Neuronal stem cell (in vitro differentiated cells): ENCODE results near the gene CMSS1.

Experiments
- DNase-seq: peaks from one replicate; pipeline ENCODE4 v3.0.0-alpha.2; 2013; ENCODE audit warnings: low spot score
- H2AFZ ChIP-seq: one replicate; pipeline ENCODE4 v1.6.1; 2013; ENCODE audit warnings: mild to moderate bottlenecking, low read length, inconsistent platforms
- H2AK5ac ChIP-seq: 2 replicates; pipeline ENCODE4 v1.6.1; 2013; ENCODE audit warnings: low read depth, mild to moderate bottlenecking, inconsistent platforms, low read length, moderate library complexity, mixed read lengths
- H2BK120ac ChIP-seq: 2 replicates; pipeline ENCODE4 v1.6.1; 2013; ENCODE audit warnings: low read depth, mild to moderate bottlenecking, inconsistent platforms, low read length, moderate library complexity, mixed read lengths
- H2BK12ac ChIP-seq: one replicate; pipeline ENCODE4 v1.6.1; 2013; ENCODE audit warnings: low read length, inconsistent platforms
- H2BK15ac ChIP-seq: 2 replicates; pipeline ENCODE4 v1.6.1; 2013; ENCODE audit warnings: mild to moderate bottlenecking, low read length, inconsistent platforms, mixed read lengths
- H2BK5ac ChIP-seq: one replicate; pipeline ENCODE4 v1.6.1; 2013; ENCODE audit warnings: inconsistent platforms, mild to moderate bottlenecking, low read length, moderate library complexity
- H3K14ac ChIP-seq: one replicate; pipeline ENCODE4 v1.6.1; 2013; ENCODE audit warnings: low read length, inconsistent platforms
- H3K18ac ChIP-seq: 2 replicates; pipeline ENCODE4 v1.6.1; 2013; ENCODE audit warnings: low read length, inconsistent platforms
- H3K23ac ChIP-seq: 2 replicates; pipeline ENCODE4 v1.6.1; 2013; ENCODE audit warnings: low read depth, mild to moderate bottlenecking, mixed read lengths, low read length, inconsistent platforms; ENCODE audit not compliant: poor library complexity
- H3K27ac ChIP-seq: replicated peaks from 3 replicates; pipeline ENCODE4 v1.5.1; 2013; ENCODE audit warnings: low read length, inconsistent platforms
- H3K27me3 ChIP-seq, 3 experiments: 2 replicates each; pipeline ENCODE4 v1.6.1; 2013; ENCODE audit warnings: low read length in 3 of 3, mild to moderate bottlenecking in 2 of 3, inconsistent platforms in 1 of 3, low read depth in 1 of 3, mixed read lengths in 1 of 3, moderate library complexity in 1 of 3; ENCODE audit not compliant: control insufficient read depth in 3 of 3, insufficient read depth in 3 of 3
- H3K36me3 ChIP-seq, 2 donors: replicated peaks in 1 of 2; 2 replicates each; pipeline ENCODE4 v1.6.1; 2013; ENCODE audit warnings: low read length in 2 of 2; ENCODE audit not compliant: control insufficient read depth in 2 of 2, insufficient read depth in 2 of 2
- H3K4ac ChIP-seq: 2 replicates; pipeline ENCODE4 v1.6.1; 2013; ENCODE audit warnings: inconsistent platforms, mild to moderate bottlenecking, low read length, moderate library complexity
- H3K4me1 ChIP-seq, 2 donors: 1 replicate in 1 of 2; 2 replicates in 1 of 2; pipeline ENCODE4 v1.6.1; 2013; ENCODE audit warnings: low read length in 2 of 2, low read depth in 1 of 2; ENCODE audit not compliant: control insufficient read depth in 2 of 2, insufficient read depth in 1 of 2
- H3K4me2 ChIP-seq: one replicate; pipeline ENCODE4 v1.6.1; 2013; ENCODE audit warnings: mild to moderate bottlenecking, low read length, inconsistent platforms; ENCODE audit not compliant: insufficient read depth, poor library complexity, severe bottlenecking
- H3K4me3 ChIP-seq, 2 donors: 2 replicates each; pipeline ENCODE4 v1.5.1; 2013; ENCODE audit warnings: low read length in 2 of 2, mild to moderate bottlenecking in 2 of 2, inconsistent platforms in 1 of 2, moderate library complexity in 1 of 2
- H3K79me1 ChIP-seq: one replicate; pipeline ENCODE4 v1.6.1; 2013; ENCODE audit warnings: low read depth, mild to moderate bottlenecking, inconsistent platforms, low read length, moderate library complexity
- H3K9ac ChIP-seq: one replicate; pipeline ENCODE4 v1.6.1; 2013; ENCODE audit warnings: mild to moderate bottlenecking, low read depth, low read length, inconsistent platforms; ENCODE audit not compliant: poor library complexity
- H3K9me3 ChIP-seq, 2 donors: replicated peaks in 1 of 2; 2 replicates each; pipeline versions ENCODE3 to v1.6.1; 2013; ENCODE audit warnings: low read length in 2 of 2, mild to moderate bottlenecking in 2 of 2, inconsistent platforms in 1 of 2, low read depth in 1 of 2, mixed read lengths in 1 of 2, moderate library complexity in 1 of 2; ENCODE audit not compliant: control insufficient read depth in 2 of 2, insufficient read depth in 1 of 2
- H4K8ac ChIP-seq: one replicate; pipeline ENCODE4 v1.6.1; 2013; ENCODE audit warnings: low read depth, mild to moderate bottlenecking, inconsistent platforms, low read length, moderate library complexity
- H4K91ac ChIP-seq: one replicate; pipeline ENCODE4 v1.6.1; 2013; ENCODE audit warnings: low read length, low read depth, mild to moderate bottlenecking, inconsistent platforms; ENCODE audit not compliant: poor library complexity
- WGBS, 2 donors: extraction: QIAGEN DNeasy Blood & Tissue Kit; methylation state at CpG; one replicate each; pipeline ENCODE4 v1.1.7; 2013; ENCODE audit warnings: missing lambda C conversion rate in 2 of 2, mixed read lengths in 1 of 2; ENCODE audit not compliant: insufficient read length in 2 of 2, insufficient replicate concordance in 1 of 2; ENCODE audit errors: extremely low coverage in 2 of 2; 5-methylcytosine and 5-hydroxymethylcytosine counted together

The CMSS1 gene

GRCh38 chr3:99856437-99857220, 39.0 kb downstream of the CMSS1 start:
- H4K91ac ChIP-seq: no peak overlapping the region
- no peak for DNase-seq
- H3K4me2 ChIP-seq: no peak overlapping the region
- WGBS, 2 donors: 100% methylated on average over 1 of the region's 3 CpGs
- H2AFZ ChIP-seq: no peak overlapping the region
- H3K27ac ChIP-seq: no peak overlapping the region
- H2BK12ac ChIP-seq: no peak overlapping the region
- H3K9me3 ChIP-seq: no peaks in the 10 kb centered on the region
- no peaks in the 10 kb centered on the region for H3K27me3 ChIP-seq
- no peak overlapping the region for H2AK5ac ChIP-seq
- H3K4ac ChIP-seq: no peak overlapping the region
- H3K23ac ChIP-seq: no peak overlapping the region
- H2BK5ac ChIP-seq: no peak overlapping the region
- no peak overlapping the region for H3K14ac ChIP-seq
- H4K8ac ChIP-seq: no peak overlapping the region
- no peak overlapping the region for H2BK15ac ChIP-seq
- no peak overlapping the region for H3K4me3 ChIP-seq
- H3K18ac ChIP-seq: no peak overlapping the region
- H3K4me1 ChIP-seq: peaks cover 0 to 5% of the 10 kb centered on the region in 2 donors
- no peak overlapping the region for H3K9ac ChIP-seq
- peaks cover 0 to 38% of the 10 kb centered on the region in 2 donors for H3K36me3 ChIP-seq
- H3K79me1 ChIP-seq: no peaks in the 10 kb centered on the region
- no peak overlapping the region for H2BK120ac ChIP-seq

- H2BK15ac ChIP-seq: no peak overlapping the region
- H3K14ac ChIP-seq: no peak overlapping the region
- no peak overlapping the region for H2BK12ac ChIP-seq
- H2BK120ac ChIP-seq: no peak overlapping the region
- H3K9me3 ChIP-seq: no peaks in the 10 kb centered on the region
- no peak overlapping the region for H3K9ac ChIP-seq
- H3K36me3 ChIP-seq: peaks cover 0 to 41% of the 10 kb centered on the region in 2 donors
- no peak overlapping the region for H4K91ac ChIP-seq
- H3K27ac ChIP-seq: no peak overlapping the region
- H3K23ac ChIP-seq: no peak overlapping the region
- H4K8ac ChIP-seq: no peak overlapping the region
- H3K4me3 ChIP-seq: no peak overlapping the region
- no peak overlapping the region for H3K4ac ChIP-seq
- H2AK5ac ChIP-seq: no peak overlapping the region
- H2BK5ac ChIP-seq: no peak overlapping the region
- no peak overlapping the region for H3K18ac ChIP-seq
- no peak overlapping the region for H3K4me2 ChIP-seq
- H3K4me1 ChIP-seq: peaks cover 0 to 5% of the 10 kb centered on the region in 2 donors
- no peaks in the 10 kb centered on the region for H3K79me1 ChIP-seq
- H2AFZ ChIP-seq: no peak overlapping the region
- no peak for DNase-seq
- WGBS, 2 donors: no CpG with 5 or more reads among the region's 1 CpG
- H3K27me3 ChIP-seq: no peaks in the 10 kb centered on the region
Measured at GRCh38 chr3:99857278-99857677, 39.6 kb downstream of the CMSS1 start.

GRCh38 chr3:99858469-99858868, 40.8 kb downstream of the CMSS1 start:
- H3K9me3 ChIP-seq: peaks cover 0 to 11% of the 10 kb centered on the region in 2 donors
- no peak overlapping the region for H3K14ac ChIP-seq
- no peak overlapping the region for H2AK5ac ChIP-seq
- no peak overlapping the region for H3K4ac ChIP-seq
- H2AFZ ChIP-seq: no peak overlapping the region
- no peaks in the 10 kb centered on the region for H3K27me3 ChIP-seq
- no peak overlapping the region for H3K23ac ChIP-seq
- H3K4me2 ChIP-seq: no peak overlapping the region
- H3K79me1 ChIP-seq: no peaks in the 10 kb centered on the region
- no peak overlapping the region for H4K8ac ChIP-seq
- peaks cover 0 to 5% of the 10 kb centered on the region in 2 donors for H3K4me1 ChIP-seq
- H3K36me3 ChIP-seq: peaks cover 0 to 53% of the 10 kb centered on the region in 2 donors
- no peak overlapping the region for H3K9ac ChIP-seq
- H3K18ac ChIP-seq: no peak overlapping the region
- H4K91ac ChIP-seq: no peak overlapping the region
- DNase-seq: no peak
- no CpG with 5 or more reads among the region's 2 CpGs for WGBS, 2 donors
- H2BK120ac ChIP-seq: no peak overlapping the region
- H2BK15ac ChIP-seq: no peak overlapping the region
- H2BK5ac ChIP-seq: no peak overlapping the region
- no peak overlapping the region for H2BK12ac ChIP-seq
- no peak overlapping the region for H3K27ac ChIP-seq
- no peak overlapping the region for H3K4me3 ChIP-seq

GRCh38 chr3:99859825-99860224, 42.2 kb downstream of the CMSS1 start:
- WGBS, 2 donors: no CpG with 5 or more reads among the region's 1 CpG
- no peak overlapping the region for H2BK5ac ChIP-seq
- no peak overlapping the region for H2BK120ac ChIP-seq
- H2BK15ac ChIP-seq: no peak overlapping the region
- H3K27me3 ChIP-seq: no peaks in the 10 kb centered on the region
- H3K9me3 ChIP-seq: peaks cover 0 to 15% of the 10 kb centered on the region in 2 donors
- H2AFZ ChIP-seq: no peak overlapping the region
- H3K23ac ChIP-seq: no peak overlapping the region
- no peak overlapping the region for H3K9ac ChIP-seq
- no peak overlapping the region for H2BK12ac ChIP-seq
- H2AK5ac ChIP-seq: no peak overlapping the region
- DNase-seq: no peak
- H3K79me1 ChIP-seq: no peaks in the 10 kb centered on the region
- H3K27ac ChIP-seq: no peak overlapping the region
- peaks cover 0 to 60% of the 10 kb centered on the region in 2 donors for H3K36me3 ChIP-seq
- no peak overlapping the region for H3K4ac ChIP-seq
- no peak overlapping the region for H4K8ac ChIP-seq
- no peak overlapping the region for H3K14ac ChIP-seq
- no peak overlapping the region for H3K4me2 ChIP-seq
- no peak overlapping the region for H3K4me3 ChIP-seq
- H4K91ac ChIP-seq: no peak overlapping the region
- H3K18ac ChIP-seq: no peak overlapping the region
- peaks cover 0 to 5% of the 10 kb centered on the region in 2 donors for H3K4me1 ChIP-seq
